Suprapubic skin (tissue), 4 donors: ENCODE measurements around the gene PKMYT1. TPM values are rescaled to one million over a fixed set of nuclear protein-coding genes. Genes with fewer than 3 reads are reported as not detected.

ENCODE experiments used
- DNase-seq, 2 donors: peaks; one replicate each; pipeline ENCODE4 v3.0.0-alpha.2; 2019; ENCODE audit warnings: low spot score in 2 of 2
- H3K27ac ChIP-seq: fragments of 200-600 bp; sonication (generic); one replicate; pipeline ENCODE4 v1.5.1; 2019
- H3K27me3 ChIP-seq: fragments of 200-600 bp; sonication (generic); one replicate; pipeline ENCODE4 v1.5.1; 2019
- H3K36me3 ChIP-seq: fragments of 200-600 bp; sonication (generic); one replicate; pipeline ENCODE4 v1.5.1; 2019
- H3K4me1 ChIP-seq: fragments of 200-600 bp; sonication (generic); one replicate; pipeline ENCODE4 v1.5.1; 2019
- H3K4me3 ChIP-seq: fragments of 200-600 bp; sonication (generic); one replicate; pipeline ENCODE4 v1.5.1; 2019; ENCODE audit warnings: mild to moderate bottlenecking
- H3K9me3 ChIP-seq: fragments of 200-600 bp; sonication (generic); one replicate; pipeline ENCODE4 v1.5.1; 2019
- CTCF ChIP-seq, 2 donors: fragments of 200-600 bp in 1 of 2; fragments of 450-650 bp in 1 of 2; sonication (generic) in 1 of 2; IDR thresholded peaks; one replicate each; pipeline ENCODE4 v1.5.1; 2016 to 2019; ENCODE audit warnings: antibody characterized with exemption in 2 of 2, mild to moderate bottlenecking in 1 of 2, moderate library complexity in 1 of 2
- EP300 ChIP-seq: sonication (generic); formaldehyde crosslinking; IDR thresholded peaks from one replicate; pipeline ENCODE4 v1.6.1; 2017; ENCODE audit warnings: antibody characterized with exemption
- POLR2A ChIP-seq, 2 donors: fragments of 450-650 bp; IDR thresholded peaks; one replicate each; pipeline ENCODE4 v1.6.1; 2017; ENCODE audit warnings: antibody characterized with exemption in 2 of 2, mild to moderate bottlenecking in 2 of 2, moderate library complexity in 2 of 2
- POLR2AphosphoS5 ChIP-seq, 3 donors: sonication (generic); formaldehyde crosslinking; IDR thresholded peaks; one replicate each; pipeline ENCODE4 v1.6.1; 2017; ENCODE audit warnings: antibody characterized with exemption in 3 of 3
- WGBS: methylation state at CpG from one replicate; pipeline ENCODE4 v1.1.5; 2018; 5-methylcytosine and 5-hydroxymethylcytosine counted together
- total RNA-seq, 4 donors: library from RNA; depleted of rRNA; stranded (reverse); fragments of >200 nt; gene quantifications; one replicate each; pipeline ENCODE4 v1.1.0, GENCODE V29; 2016

The PKMYT1 gene
- total RNA-seq, 4 donors from 2014 or later = 1.9 to 6.4 (median 4.7) TPM

GRCh38 chr16:2964475-2965336 lies 15.5 kb downstream of the PKMYT1 start:
- Histone ChIP-seq H3K27me3 (peaks cover 83% of the 10 kb centered on the region), H3K27ac (no peak overlapping the region), H3K4me3 (peak overlapping the region; percentile 43), H3K36me3 (no peaks in the 10 kb centered on the region), H3K9me3 (no peaks in the 10 kb centered on the region), H3K4me1 (peaks cover 77% of the 10 kb centered on the region)
- WGBS = 6% methylated on average over 4 of the region's 68 CpGs
- TF ChIP-seq EP300 (no peak), POLR2A (IDR thresholded peaks at IDR 0.05) (no peak), CTCF (IDR thresholded peaks at IDR 0.05) (no peak), POLR2AphosphoS5 (IDR thresholded peaks at IDR 0.05) (no peak)
- peak in 1 of 2 donors; percentile 60 for DNase-seq

GRCh38 chr16:2963723-2964474 lies 16.3 kb downstream of the PKMYT1 start, which contains the start of gene KREMEN2:
KREMEN2 (plus strand) TSS chr16:2964275; CDS start chr16:2964521, 246 bp downstream.
- H3K4me3 ChIP-seq = peak within 1 kb of the TSS; percentile 43
- H3K9me3 ChIP-seq = no peaks in the 10 kb centered on the region
- TF ChIP-seq POLR2AphosphoS5 (IDR thresholded peaks at IDR 0.05) = no peak
- H3K36me3 ChIP-seq = no peaks in the 10 kb centered on the region
- WGBS = no CpG with 5 or more reads among the region's 60 CpGs
- no peak within 1 kb of the TSS for H3K27ac ChIP-seq
- H3K27me3 ChIP-seq = peaks cover 85% of the 10 kb centered on the region
- peak in 1 of 2 donors; percentile 67 for DNase-seq
- peaks cover 72% of the 10 kb centered on the region for H3K4me1 ChIP-seq

- H3K4me1 ChIP-seq = peaks cover 65% of the 10 kb centered on the region
Measured at GRCh38 chr16:2963074-2963722, 17.0 kb downstream of the PKMYT1 start.

GRCh38 chr16:2962334-2963073 lies 17.7 kb downstream of the PKMYT1 start:
- DNase-seq = peak in 1 of 2 donors; percentile 60
- peaks cover 58% of the 10 kb centered on the region for H3K4me1 ChIP-seq
- H3K4me3 ChIP-seq = no peak overlapping the region
- peaks cover 86% of the 10 kb centered on the region for H3K27me3 ChIP-seq
- TF ChIP-seq EP300 = no peak
- no peak for TF ChIP-seq POLR2AphosphoS5 (IDR thresholded peaks at IDR 0.05)
- no peak for TF ChIP-seq CTCF (IDR thresholded peaks at IDR 0.05)
- TF ChIP-seq POLR2A (IDR thresholded peaks at IDR 0.05) = no peak
- no peaks in the 10 kb centered on the region for H3K36me3 ChIP-seq
- WGBS = 14% methylated on average over 1 of the region's 28 CpGs
- no peak overlapping the region for H3K27ac ChIP-seq
- no peaks in the 10 kb centered on the region for H3K9me3 ChIP-seq

More at GRCh38 chr16:2963074-2963722, 17.0 kb downstream of the PKMYT1 start:
- TF ChIP-seq POLR2A (IDR thresholded peaks at IDR 0.05) = no peak
- TF ChIP-seq EP300 = no peak
- no peak for TF ChIP-seq POLR2AphosphoS5 (IDR thresholded peaks at IDR 0.05)
- TF ChIP-seq CTCF (IDR thresholded peaks at IDR 0.05) = no peak
- Histone ChIP-seq H3K4me3 (peak overlapping the region; percentile 43), H3K36me3 (no peaks in the 10 kb centered on the region), H3K27ac (no peak overlapping the region), H3K9me3 (no peaks in the 10 kb centered on the region), H3K27me3 (peaks cover 85% of the 10 kb centered on the region)
- DNase-seq = peak in 1 of 2 donors; percentile 60
- no CpG with 5 or more reads among the region's 40 CpGs for WGBS
